Measurements from ENCODE around the gene RENBP. TPM values are rescaled to one million over a fixed set of nuclear protein-coding genes. Genes with fewer than 3 reads are reported as not detected.

Gene RENBP
- total RNA-seq, 4 donors from 2014 or later, result 0.45 to 7.6 (median 3.1) TPM; not detected in 1

GRCh38 chrX:153964105-153964504, 19.7 kb upstream of the RENBP start:
- Histone ChIP-seq H3K9me3 (no peaks in the 10 kb centered on the region), H3K4me3 (no peak overlapping the region), H3K4me1 (peaks cover 24 to 45% (median 27%) of the 10 kb centered on the region in 3 donors), H3K36me3 (peaks cover 12 to 56% (median 27%) of the 10 kb centered on the region in 3 donors), H3K27ac (no peak overlapping the region), H3K27me3 (no peaks in the 10 kb centered on the region)
- no peak for DNase-seq
- 90% methylated on average over 5 of the region's 14 CpGs; no CpG with 5 or more reads in 1 of the 2 donors for WGBS, 2 donors
- intact Hi-C loops (cut with DNase I), result no loop called here
- TF ChIP-seq POLR2A (IDR thresholded peaks at IDR 0.05), result no peak
- TF ChIP-seq, protein P1, sequence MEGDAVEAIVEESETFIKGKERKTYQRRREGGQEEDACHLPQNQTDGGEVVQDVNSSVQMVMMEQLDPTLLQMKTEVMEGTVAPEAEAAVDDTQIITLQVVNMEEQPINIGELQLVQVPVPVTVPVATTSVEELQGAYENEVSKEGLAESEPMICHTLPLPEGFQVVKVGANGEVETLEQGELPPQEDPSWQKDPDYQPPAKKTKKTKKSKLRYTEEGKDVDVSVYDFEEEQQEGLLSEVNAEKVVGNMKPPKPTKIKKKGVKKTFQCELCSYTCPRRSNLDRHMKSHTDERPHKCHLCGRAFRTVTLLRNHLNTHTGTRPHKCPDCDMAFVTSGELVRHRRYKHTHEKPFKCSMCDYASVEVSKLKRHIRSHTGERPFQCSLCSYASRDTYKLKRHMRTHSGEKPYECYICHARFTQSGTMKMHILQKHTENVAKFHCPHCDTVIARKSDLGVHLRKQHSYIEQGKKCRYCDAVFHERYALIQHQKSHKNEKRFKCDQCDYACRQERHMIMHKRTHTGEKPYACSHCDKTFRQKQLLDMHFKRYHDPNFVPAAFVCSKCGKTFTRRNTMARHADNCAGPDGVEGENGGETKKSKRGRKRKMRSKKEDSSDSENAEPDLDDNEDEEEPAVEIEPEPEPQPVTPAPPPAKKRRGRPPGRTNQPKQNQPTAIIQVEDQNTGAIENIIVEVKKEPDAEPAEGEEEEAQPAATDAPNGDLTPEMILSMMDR (IDR thresholded peaks at IDR 0.05), result no peak

DNA sequence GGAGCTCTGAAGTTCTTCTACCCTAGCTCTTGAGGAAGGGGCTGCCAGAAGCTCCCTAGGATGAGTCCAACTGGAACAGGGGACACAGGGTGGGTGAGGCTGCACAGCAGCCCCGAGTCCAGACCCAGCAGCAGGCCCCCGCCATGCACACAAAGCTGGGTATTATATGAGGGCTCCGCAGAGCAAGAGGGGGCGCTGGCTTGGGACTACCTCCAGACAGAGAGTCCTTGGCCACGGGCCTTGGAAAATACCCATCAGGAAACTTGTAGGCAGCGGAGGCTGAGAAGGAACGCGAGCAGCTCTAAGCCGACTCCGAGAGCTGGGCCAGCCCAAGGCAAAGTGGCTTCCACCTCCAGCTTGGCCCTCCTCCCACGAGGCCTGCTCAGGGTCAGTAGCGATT, 19.1 kb upstream of the RENBP start:
- intact Hi-C loops (cut with DNase I), result no loop called here
- Histone ChIP-seq H3K9me3 (no peaks in the 10 kb centered on the region), H3K4me3 (no peak overlapping the region), H3K27ac (no peak overlapping the region), H3K27me3 (no peaks in the 10 kb centered on the region), H3K4me1 (peaks cover 19 to 40% (median 21%) of the 10 kb centered on the region in 3 donors), H3K36me3 (peaks cover 12 to 61% (median 33%) of the 10 kb centered on the region in 3 donors)
- TF ChIP-seq, protein P1 (IDR thresholded peaks at IDR 0.05), result no peak
- no peak for TF ChIP-seq POLR2A (IDR thresholded peaks at IDR 0.05)
- no CpG with 5 or more reads among the region's 12 CpGs for WGBS, 2 donors
- no peak for DNase-seq

DNA sequence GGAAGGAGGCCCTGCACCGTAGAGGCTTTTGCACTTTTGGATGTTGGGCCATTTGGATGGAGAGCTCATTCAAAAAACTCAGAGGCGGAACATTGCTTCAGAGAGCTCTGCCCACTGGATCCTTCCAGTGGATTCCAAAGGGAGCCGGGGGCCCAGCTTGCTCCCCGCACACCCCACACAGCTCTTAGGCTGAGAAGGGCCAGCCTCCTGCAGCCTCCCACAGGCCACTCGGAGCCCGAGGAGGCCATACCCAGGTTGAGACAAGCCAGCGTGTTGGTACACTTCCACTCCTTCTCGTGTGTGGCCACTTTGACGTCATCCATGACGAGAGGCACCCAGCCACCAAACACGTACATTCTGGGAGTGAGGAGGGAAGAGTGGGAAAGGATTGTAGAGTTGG, 16.8 kb upstream of the RENBP start:
- H3K4me1 ChIP-seq, result peaks cover 0 to 17% (median 0%) of the 10 kb centered on the region in 3 donors
- H3K27ac ChIP-seq, result no peak overlapping the region
- H3K4me3 ChIP-seq, result no peak overlapping the region
- WGBS, 2 donors, result 68 to 95% methylated on average over 3 of the region's 11 CpGs
- H3K36me3 ChIP-seq, result peaks cover 21 to 84% (median 51%) of the 10 kb centered on the region in 3 donors
- no peaks in the 10 kb centered on the region for H3K9me3 ChIP-seq
- intact Hi-C loops (cut with DNase I), result no loop called here
- H3K27me3 ChIP-seq, result no peaks in the 10 kb centered on the region
- DNase-seq, result no peak
- TF ChIP-seq, protein P1 (IDR thresholded peaks at IDR 0.05), result no peak
- TF ChIP-seq POLR2A (IDR thresholded peaks at IDR 0.05), result no peak

DNA sequence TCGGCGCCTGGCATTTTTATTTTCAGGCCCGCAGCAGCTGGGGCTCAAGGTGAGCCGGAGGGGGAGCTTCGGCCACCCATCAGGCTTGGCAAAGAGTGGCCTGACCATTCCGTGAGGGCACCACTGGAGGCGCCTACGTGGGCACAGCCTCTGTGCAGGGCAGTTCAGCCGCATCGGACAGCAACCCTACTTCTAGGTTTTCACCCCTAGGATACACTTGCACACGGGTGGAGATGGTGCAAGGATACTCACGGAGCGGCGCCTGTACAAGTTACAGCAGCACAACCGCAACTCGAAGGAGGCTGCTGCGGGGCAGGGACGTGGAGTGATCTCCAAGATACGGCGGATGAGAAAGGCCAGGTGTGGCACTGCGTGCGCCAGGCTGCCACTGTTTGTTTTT, 16.3 kb upstream of the RENBP start:
- Histone ChIP-seq H3K9me3 (no peaks in the 10 kb centered on the region), H3K27ac (no peak overlapping the region), H3K4me3 (no peak overlapping the region), H3K36me3 (peaks cover 21 to 89% (median 55%) of the 10 kb centered on the region in 3 donors), H3K27me3 (no peaks in the 10 kb centered on the region), H3K4me1 (peaks cover 0 to 12% (median 0%) of the 10 kb centered on the region in 3 donors)
- no peak for DNase-seq
- WGBS, 2 donors, result 90 to 93% methylated on average over 6 to 8 of the region's 22 CpGs
- intact Hi-C loops (cut with DNase I), result no loop called here
- TF ChIP-seq, protein P1 (IDR thresholded peaks at IDR 0.05), result no peak
- TF ChIP-seq POLR2A (IDR thresholded peaks at IDR 0.05), result no peak

DNA sequence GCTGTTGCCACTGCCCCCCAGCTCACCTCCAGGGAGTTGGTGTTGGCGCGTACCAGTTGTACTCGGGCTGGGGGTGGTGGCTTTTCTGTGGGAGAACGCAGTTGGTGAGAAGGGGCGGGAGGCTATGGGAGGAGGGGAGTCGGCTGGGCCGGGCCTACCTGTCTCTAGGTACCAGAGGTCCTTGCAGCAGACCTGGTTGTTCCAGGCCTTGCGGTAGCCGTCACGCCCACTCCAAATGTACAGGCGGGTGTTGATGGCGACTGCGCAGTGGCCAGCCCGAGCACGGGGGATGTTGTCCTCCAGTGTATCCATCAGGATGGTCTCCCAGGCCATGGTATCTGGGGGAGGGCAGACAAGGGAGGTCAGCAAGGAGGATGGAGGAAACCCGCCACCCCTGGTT, 15.6 kb upstream of the RENBP start:
- Histone ChIP-seq H3K4me3 (no peak overlapping the region), H3K27ac (no peak overlapping the region), H3K36me3 (peaks cover 21 to 96% (median 55%) of the 10 kb centered on the region in 3 donors), H3K4me1 (peaks cover 0 to 5% (median 0%) of the 10 kb centered on the region in 3 donors), H3K27me3 (no peaks in the 10 kb centered on the region), H3K9me3 (no peaks in the 10 kb centered on the region)
- WGBS, 2 donors, result 93 to 100% methylated on average over 3 to 4 of the region's 16 CpGs
- intact Hi-C loops (cut with DNase I), result no loop called here
- TF ChIP-seq, protein P1 (IDR thresholded peaks at IDR 0.05), result no peak
- TF ChIP-seq POLR2A (IDR thresholded peaks at IDR 0.05), result no peak
- no peak for DNase-seq
